Chondrocyte (in vitro differentiated cells): Measurements from ENCODE around the gene SEC14L2. TPM values are rescaled to one million over a fixed set of nuclear protein-coding genes. Genes with fewer than 3 reads are reported as not detected.

ENCODE experiments used
- DNase-seq: peaks from one replicate; pipeline ENCODE4 v3.0.0; 2021; ENCODE audit warnings: mixed read lengths, low spot score
- H3K27ac Mint-ChIP-seq: one replicate; pipeline ENCODE4 v1.8.0; 2021; ENCODE audit warnings: mild to moderate bottlenecking, moderate library complexity, mixed read lengths; ENCODE audit not compliant: unreplicated experiment
- H3K27me3 Mint-ChIP-seq: 2 replicates; pipeline ENCODE4 v1.8.0; 2021; ENCODE audit warnings: low read depth, mixed read lengths
- H3K36me3 Mint-ChIP-seq: 2 replicates; pipeline ENCODE4 v1.8.0; 2021; ENCODE audit warnings: low read depth, mixed read lengths
- H3K4me1 Mint-ChIP-seq: 2 replicates; pipeline ENCODE4 v1.8.0; 2021; ENCODE audit warnings: low read depth, mild to moderate bottlenecking, mixed read lengths
- H3K4me3 Mint-ChIP-seq: one replicate; pipeline ENCODE4 v1.8.0; 2021; ENCODE audit warnings: mild to moderate bottlenecking, moderate library complexity, mixed read lengths; ENCODE audit not compliant: unreplicated experiment
- H3K9me3 Mint-ChIP-seq: 2 replicates; pipeline ENCODE4 v1.8.0; 2021; ENCODE audit warnings: low read depth, mixed read lengths
- CTCF ChIP-seq: fragments of 200-600 bp; sonication (generic); IDR thresholded peaks from 2 replicates; pipeline ENCODE4 v1.5.0; 2021; ENCODE audit warnings: antibody characterized with exemption, mild to moderate bottlenecking, moderate library complexity
- long read RNA-seq: library from polyadenylated mRNA; stranded (forward); transcript quantifications from one replicate; pipeline ENCODE4 v2.0.0, GENCODE V29; 2021
- total RNA-seq: library from RNA; stranded (reverse); gene quantifications from 3 replicates; pipeline ENCODE4 v1.2.1, GENCODE V29; 2021

SEC14L2 gene
- 15.5 to 39.5 TPM (median 15.6 TPM) in 3 replicates for total RNA-seq
- long read RNA-seq, partial matches to known transcripts = 0 of 3 reads
- long read RNA-seq, other reads (novel, unspliced or antisense) = 3 of 3 reads

- no peak for TF ChIP-seq CTCF
- Mint-ChIP-seq H3K9me3 (no peaks in the 10 kb centered on the region), H3K27ac (no peak within 1 kb of the TSS), H3K4me3 (peak within 1 kb of the TSS; percentile 87), H3K36me3 (no peaks in the 10 kb centered on the region), H3K27me3 (no peaks in the 10 kb centered on the region), H3K4me1 (peaks cover 31% of the 10 kb centered on the region)
- no peak for DNase-seq
These were observed at the start of gene SEC14L2 for GRCh38 chr22:30396871-30397655. Gene SEC14L2, plus strand, starts transcription at chr22:30397018. Its CDS starts 99 bp downstream, at chr22:30397117.

GRCh38 chr22:30347255-30347892 is 49.4 kb upstream of the SEC14L2 start:
- Mint-ChIP-seq H3K4me1 (no peaks in the 10 kb centered on the region), H3K27ac (no peak overlapping the region), H3K4me3 (no peak overlapping the region), H3K9me3 (no peaks in the 10 kb centered on the region), H3K27me3 (no peaks in the 10 kb centered on the region), H3K36me3 (peaks cover 38% of the 10 kb centered on the region)
- DNase-seq = no peak
- TF ChIP-seq CTCF = no peak

GRCh38 chr22:30348404-30348803 is 48.4 kb upstream of the SEC14L2 start:
- no peak for TF ChIP-seq CTCF
- Mint-ChIP-seq H3K36me3 (peaks cover 34% of the 10 kb centered on the region), H3K27ac (no peak overlapping the region)

GRCh38 chr22:30348809-30349208 is 48.0 kb upstream of the SEC14L2 start:
- H3K9me3 Mint-ChIP-seq = no peaks in the 10 kb centered on the region
- no peak for TF ChIP-seq CTCF
- H3K4me3 Mint-ChIP-seq = no peak overlapping the region
- peaks cover 33% of the 10 kb centered on the region for H3K36me3 Mint-ChIP-seq
- peaks cover 3% of the 10 kb centered on the region for H3K4me1 Mint-ChIP-seq
- H3K27ac Mint-ChIP-seq = no peak overlapping the region
- no peak for DNase-seq
- no peaks in the 10 kb centered on the region for H3K27me3 Mint-ChIP-seq

More at GRCh38 chr22:30348404-30348803, 48.4 kb upstream of the SEC14L2 start:
- H3K27me3 Mint-ChIP-seq = no peaks in the 10 kb centered on the region
- no peak for DNase-seq
- H3K9me3 Mint-ChIP-seq = no peaks in the 10 kb centered on the region
- H3K4me1 Mint-ChIP-seq = no peaks in the 10 kb centered on the region
- H3K4me3 Mint-ChIP-seq = no peak overlapping the region

GRCh38 chr22:30351226-30351625 is 45.6 kb upstream of the SEC14L2 start:
- no peak overlapping the region for H3K27ac Mint-ChIP-seq

More at GRCh38 chr22:30351226-30351625, 45.6 kb upstream of the SEC14L2 start:
- Mint-ChIP-seq H3K9me3 (no peaks in the 10 kb centered on the region), H3K27me3 (no peaks in the 10 kb centered on the region), H3K4me1 (peaks cover 27% of the 10 kb centered on the region), H3K4me3 (no peak overlapping the region), H3K36me3 (peaks cover 19% of the 10 kb centered on the region)
- TF ChIP-seq CTCF = no peak
- DNase-seq = no peak
